ENCODE measurements around the gene RORC. TPM values are rescaled to one million over a fixed set of nuclear protein-coding genes. Genes with fewer than 3 reads are reported as not detected.

Gene RORC
- polyA plus RNA-seq, 1 of the 3 experiments (the other 2 are of a cell fraction): not detected

DNA sequence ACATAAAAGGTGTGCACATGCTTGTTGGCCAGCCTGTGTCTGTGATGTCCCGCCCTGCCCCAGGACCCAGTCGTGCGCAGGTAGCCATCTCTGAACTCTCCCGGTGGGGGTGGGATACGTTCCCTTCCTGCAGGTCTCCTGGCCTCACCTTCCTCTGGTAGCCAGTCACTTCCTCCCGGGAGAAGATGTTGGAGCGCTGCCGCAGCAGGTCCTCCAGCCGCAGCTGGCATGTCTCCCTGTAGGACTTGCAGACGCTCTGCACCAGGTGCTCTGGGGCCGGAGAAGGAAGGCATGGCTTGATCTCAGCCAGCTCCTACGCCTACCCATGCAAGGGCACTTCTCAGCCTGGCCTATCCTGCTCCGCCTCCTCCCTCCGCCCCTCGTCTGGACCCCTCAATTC lies 17.2 kb downstream of the RORC start (continued):
- TF ChIP-seq, protein P1, sequence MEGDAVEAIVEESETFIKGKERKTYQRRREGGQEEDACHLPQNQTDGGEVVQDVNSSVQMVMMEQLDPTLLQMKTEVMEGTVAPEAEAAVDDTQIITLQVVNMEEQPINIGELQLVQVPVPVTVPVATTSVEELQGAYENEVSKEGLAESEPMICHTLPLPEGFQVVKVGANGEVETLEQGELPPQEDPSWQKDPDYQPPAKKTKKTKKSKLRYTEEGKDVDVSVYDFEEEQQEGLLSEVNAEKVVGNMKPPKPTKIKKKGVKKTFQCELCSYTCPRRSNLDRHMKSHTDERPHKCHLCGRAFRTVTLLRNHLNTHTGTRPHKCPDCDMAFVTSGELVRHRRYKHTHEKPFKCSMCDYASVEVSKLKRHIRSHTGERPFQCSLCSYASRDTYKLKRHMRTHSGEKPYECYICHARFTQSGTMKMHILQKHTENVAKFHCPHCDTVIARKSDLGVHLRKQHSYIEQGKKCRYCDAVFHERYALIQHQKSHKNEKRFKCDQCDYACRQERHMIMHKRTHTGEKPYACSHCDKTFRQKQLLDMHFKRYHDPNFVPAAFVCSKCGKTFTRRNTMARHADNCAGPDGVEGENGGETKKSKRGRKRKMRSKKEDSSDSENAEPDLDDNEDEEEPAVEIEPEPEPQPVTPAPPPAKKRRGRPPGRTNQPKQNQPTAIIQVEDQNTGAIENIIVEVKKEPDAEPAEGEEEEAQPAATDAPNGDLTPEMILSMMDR (IDR thresholded peaks at IDR 0.05): no peak
- TF ChIP-seq NRF1 (IDR thresholded peaks at IDR 0.05; ENCODE audit: low read depth, low read length) (no peak), RFX5 (IDR thresholded peaks at IDR 0.05; ENCODE audit: low read length) (no peak), MEF2A (IDR thresholded peaks at IDR 0.05; ENCODE audit: borderline replicate concordance, low read depth) (no peak)
- TF ChIP-seq, protein P2, sequence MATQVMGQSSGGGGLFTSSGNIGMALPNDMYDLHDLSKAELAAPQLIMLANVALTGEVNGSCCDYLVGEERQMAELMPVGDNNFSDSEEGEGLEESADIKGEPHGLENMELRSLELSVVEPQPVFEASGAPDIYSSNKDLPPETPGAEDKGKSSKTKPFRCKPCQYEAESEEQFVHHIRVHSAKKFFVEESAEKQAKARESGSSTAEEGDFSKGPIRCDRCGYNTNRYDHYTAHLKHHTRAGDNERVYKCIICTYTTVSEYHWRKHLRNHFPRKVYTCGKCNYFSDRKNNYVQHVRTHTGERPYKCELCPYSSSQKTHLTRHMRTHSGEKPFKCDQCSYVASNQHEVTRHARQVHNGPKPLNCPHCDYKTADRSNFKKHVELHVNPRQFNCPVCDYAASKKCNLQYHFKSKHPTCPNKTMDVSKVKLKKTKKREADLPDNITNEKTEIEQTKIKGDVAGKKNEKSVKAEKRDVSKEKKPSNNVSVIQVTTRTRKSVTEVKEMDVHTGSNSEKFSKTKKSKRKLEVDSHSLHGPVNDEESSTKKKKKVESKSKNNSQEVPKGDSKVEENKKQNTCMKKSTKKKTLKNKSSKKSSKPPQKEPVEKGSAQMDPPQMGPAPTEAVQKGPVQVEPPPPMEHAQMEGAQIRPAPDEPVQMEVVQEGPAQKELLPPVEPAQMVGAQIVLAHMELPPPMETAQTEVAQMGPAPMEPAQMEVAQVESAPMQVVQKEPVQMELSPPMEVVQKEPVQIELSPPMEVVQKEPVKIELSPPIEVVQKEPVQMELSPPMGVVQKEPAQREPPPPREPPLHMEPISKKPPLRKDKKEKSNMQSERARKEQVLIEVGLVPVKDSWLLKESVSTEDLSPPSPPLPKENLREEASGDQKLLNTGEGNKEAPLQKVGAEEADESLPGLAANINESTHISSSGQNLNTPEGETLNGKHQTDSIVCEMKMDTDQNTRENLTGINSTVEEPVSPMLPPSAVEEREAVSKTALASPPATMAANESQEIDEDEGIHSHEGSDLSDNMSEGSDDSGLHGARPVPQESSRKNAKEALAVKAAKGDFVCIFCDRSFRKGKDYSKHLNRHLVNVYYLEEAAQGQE (IDR thresholded peaks at IDR 0.05; ENCODE audit: low read depth, low read length): no peak

DNA sequence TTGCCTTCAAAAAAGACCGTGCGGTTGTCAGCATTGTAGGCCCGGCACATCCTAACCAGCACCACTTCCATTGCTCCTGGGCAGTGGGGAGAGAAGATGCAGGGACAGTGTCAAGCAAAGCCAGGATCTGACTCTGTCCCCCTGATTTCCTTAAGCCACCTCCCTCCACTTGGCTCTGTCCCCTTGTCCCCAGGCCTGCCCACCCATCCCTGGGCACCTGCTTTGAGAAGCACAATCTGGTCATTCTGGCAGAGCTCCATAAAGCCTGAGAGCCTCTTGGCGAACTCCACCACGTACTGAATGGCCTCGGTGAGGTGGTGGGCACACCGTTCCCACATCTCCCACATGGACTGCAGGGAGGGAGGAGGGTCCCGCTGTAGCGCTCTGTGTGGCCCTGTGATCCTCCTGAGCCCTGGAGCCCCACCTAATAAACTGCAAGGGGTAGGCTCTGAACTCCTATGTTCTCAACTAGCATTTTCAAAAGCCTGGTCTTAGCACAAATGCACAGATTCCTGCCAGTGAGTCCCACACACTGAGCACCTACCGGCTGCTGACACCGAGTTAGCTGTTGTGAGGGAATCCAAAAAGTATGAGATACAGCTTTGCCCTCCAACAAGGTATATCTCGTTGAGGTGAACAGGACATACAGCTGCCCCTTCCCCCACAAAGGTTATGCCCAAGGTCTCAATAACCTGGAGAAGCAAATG lies 18.2 kb downstream of the RORC start:
- no peak overlapping the region for H3K4me2 ChIP-seq
- DNase-seq: peak; percentile 12
- H4K20me1 ChIP-seq (ENCODE audit: insufficient read depth): no peaks in the 10 kb centered on the region
- H3K9me3 ChIP-seq: no peaks in the 10 kb centered on the region
- H3F3A ChIP-seq (replicated peaks; ENCODE audit: insufficient read depth): no peaks in the 10 kb centered on the region
- POLR2A ChIA-PET: no interaction called here
- no peaks in the 10 kb centered on the region for H3K79me2 ChIP-seq (ENCODE audit: insufficient read depth)
- 82% methylated on average over 6 of the region's 12 CpGs for WGBS (ENCODE audit: low lambda C conversion rate)
- no peak overlapping the region for H3K9ac ChIP-seq
- CTCF ChIA-PET: interaction anchor here (0.7 to 1.2 kb wide), 3 partner anchors 10 to 121 kb away, joined by 3 to 4 read pairs (median 3); no protein-coding TSS in a partner anchor
- H3K4me1 ChIP-seq (ENCODE audit: control insufficient read depth in 1 of 2, insufficient read depth in 2 of 2, low read depth in 1 of 2, low read length in 1 of 2): no peaks in the 10 kb centered on the region; a peak in 1 of 4 replicates
- H3K9me2 ChIP-seq: no peaks in the 10 kb centered on the region
- H3K27me3 ChIP-seq (ENCODE audit: insufficient read depth): peaks cover 18% of the 10 kb centered on the region; the same call in 1 of the 2 replicates
- no peak overlapping the region for H2AFZ ChIP-seq (ENCODE audit: low read depth)
- no peak overlapping the region for H3K27ac ChIP-seq (ENCODE audit: low read depth in 2 of 2, low read length in 1 of 2)
- no peak overlapping the region for H3K4me3 ChIP-seq (ENCODE audit: low read depth in 2 of 2, low read length in 1 of 2)
- H3K36me3 ChIP-seq (replicated peaks in 1 of 2; ENCODE audit: control insufficient read depth in 1 of 2, insufficient read depth in 2 of 2, low read length in 1 of 2): no peaks in the 10 kb centered on the region
- TF ChIP-seq SIN3A (IDR thresholded peaks at IDR 0.05; ENCODE audit: borderline replicate concordance, low read depth, low read length) (no peak), CHD2 (IDR thresholded peaks at IDR 0.05; ENCODE audit: low read length, partially characterized antibody) (no peak), RAD21 (IDR thresholded peaks at IDR 0.05; ENCODE audit: low read length) (no peak), TAF1 (IDR thresholded peaks at IDR 0.05; ENCODE audit: borderline replicate concordance, low read depth, low read length) (no peak), RFX5 (IDR thresholded peaks at IDR 0.05; ENCODE audit: low read length) (no peak), YY1 (IDR thresholded peaks at IDR 0.05; ENCODE audit: low read depth) (no peak), FOXJ3 (CRISPR knock-in tag; IDR thresholded peaks at IDR 0.05) (no peak), SMC3 (IDR thresholded peaks at IDR 0.05; ENCODE audit: low read depth, low read length) (no peak), EZH2phosphoT487 (IDR thresholded peaks at IDR 0.05; ENCODE audit: borderline replicate concordance, low read depth) (no peak)
- TF ChIP-seq, protein P2 (IDR thresholded peaks at IDR 0.05; ENCODE audit: low read depth, low read length): no peak
- TF ChIP-seq, protein P3, sequence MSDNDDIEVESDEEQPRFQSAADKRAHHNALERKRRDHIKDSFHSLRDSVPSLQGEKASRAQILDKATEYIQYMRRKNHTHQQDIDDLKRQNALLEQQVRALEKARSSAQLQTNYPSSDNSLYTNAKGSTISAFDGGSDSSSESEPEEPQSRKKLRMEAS (IDR thresholded peaks at IDR 0.05; ENCODE audit: low read depth): no peak
- TF ChIP-seq, protein P4, sequence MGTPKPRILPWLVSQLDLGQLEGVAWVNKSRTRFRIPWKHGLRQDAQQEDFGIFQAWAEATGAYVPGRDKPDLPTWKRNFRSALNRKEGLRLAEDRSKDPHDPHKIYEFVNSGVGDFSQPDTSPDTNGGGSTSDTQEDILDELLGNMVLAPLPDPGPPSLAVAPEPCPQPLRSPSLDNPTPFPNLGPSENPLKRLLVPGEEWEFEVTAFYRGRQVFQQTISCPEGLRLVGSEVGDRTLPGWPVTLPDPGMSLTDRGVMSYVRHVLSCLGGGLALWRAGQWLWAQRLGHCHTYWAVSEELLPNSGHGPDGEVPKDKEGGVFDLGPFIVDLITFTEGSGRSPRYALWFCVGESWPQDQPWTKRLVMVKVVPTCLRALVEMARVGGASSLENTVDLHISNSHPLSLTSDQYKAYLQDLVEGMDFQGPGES (IDR thresholded peaks at IDR 0.05; ENCODE audit: low read depth, low read length): no peak
- TF ChIP-seq, protein P1 (IDR thresholded peaks at IDR 0.05): no peak

All from SK-N-SH (cell line).